Adrenal gland (tissue), 12 donors: Measurements from ENCODE around the gene EPC2. TPM values are rescaled to one million over a fixed set of nuclear protein-coding genes. Genes with fewer than 3 reads are reported as not detected.

ENCODE experiments used
- DNase-seq, 7 donors: peaks; one replicate each; pipeline ENCODE4 v3.0.0-alpha.2; 2019 to 2020
- H3K27ac ChIP-seq, 5 donors: fragments of 200-600 bp; sonication (generic) in 4 of 5; 1 replicate in 3 of 5; 2 replicates in 2 of 5; pipeline versions ENCODE4 v1.5.1 to v1.8.0; 2016 to 2020; ENCODE audit warnings: mild to moderate bottlenecking in 1 of 5
- H3K27me3 ChIP-seq: fragments of 200-600 bp; 2 replicates; pipeline ENCODE4 v1.8.0; 2021
- H3K36me3 ChIP-seq, 2 donors: fragments of 200-600 bp; replicated peaks in 1 of 2; 1 replicate in 1 of 2; 2 replicates in 1 of 2; pipeline versions ENCODE4 v1.5.1 to v1.8.0; 2018 to 2022
- H3K4me1 ChIP-seq, 2 donors: fragments of 200-600 bp; replicated peaks in 1 of 2; 1 replicate in 1 of 2; 2 replicates in 1 of 2; pipeline versions ENCODE4 v1.5.1 to v1.8.0; 2018 to 2021
- H3K4me3 ChIP-seq, 4 donors: fragments of 200-600 bp; sonication (generic) in 3 of 4; one replicate each; pipeline ENCODE4 v1.5.1; 2016 to 2018
- H3K9me3 ChIP-seq, 3 donors: fragments of 200-600 bp; sonication (generic) in 1 of 3; replicated peaks in 1 of 3; 1 replicate in 2 of 3; 2 replicates in 1 of 3; pipeline versions ENCODE4 v1.5.1 to v1.8.0; 2016 to 2021
- CTCF ChIP-seq, 6 experiments: fragments of 450-650 bp in 4 of 6; fragments of 200-600 bp in 2 of 6; sonication (generic) in 1 of 6; IDR thresholded peaks; 1 replicate in 5 of 6; 2 replicates in 1 of 6; pipeline versions ENCODE4 v1.5.1 to v1.8.0; 2016 to 2021; ENCODE audit warnings: antibody characterized with exemption in 6 of 6, mild to moderate bottlenecking in 2 of 6, moderate library complexity in 1 of 6
- POLR2A ChIP-seq, 2 donors: fragments of 450-650 bp; IDR thresholded peaks; one replicate each; pipeline ENCODE4 v1.6.1; 2017; ENCODE audit warnings: antibody characterized with exemption in 2 of 2, mild to moderate bottlenecking in 2 of 2, moderate library complexity in 1 of 2
- WGBS, 4 donors: extraction: QIAGEN DNeasy Blood & Tissue Kit in 2 of 4; methylation state at CpG; one replicate each; pipeline versions ENCODE4 v1.1.5 to v1.1.7; 2013 to 2017; 5-methylcytosine and 5-hydroxymethylcytosine counted together
- intact Hi-C, 2 donors: fragments of 100-400 bp; cut with DNase I; formaldehyde crosslinking; loops; one replicate each; pipeline versions ENCODE4 v1.14.1 to v1.15.0; 2022 to 2023
- polyA plus RNA-seq, 3 donors: library from polyadenylated mRNA; stranded (reverse); fragments of 200-250 nt in 2 of 3; fragments of 350-450 nt in 1 of 3; fragmentation: Illumina TruSeq in 1 of 3; extraction: RNeasy Lipid Tissue Mini Kit (QIAGEN cat#74804) in 1 of 3; gene quantifications; one replicate each; pipeline ENCODE4 v1.2.3, GENCODE V29; 2013 to 2014
- total RNA-seq, 9 donors: library from RNA; depleted of rRNA in 4 of 9; stranded (reverse); fragments of >200 nt in 4 of 9; fragments of 120-200 nt in 1 of 9; fragmentation: NEBNext Ultra II Directional in 1 of 9; extraction: Animal tissue kit (Norgen Biotek cat#: 25700) in 1 of 9; gene quantifications; one replicate each; pipeline versions ENCODE4 v1.1.0 to v1.2.4, GENCODE V29; 2013 to 2023
- donor health status: healthy with polysubstance abuse.
- donor health status: Bipolar disorder and iron deficiency.
- donor health status: DM: yes; HTN: yes; CAD: no.
- donor health status: DM: no; HTN: no; CAD: no.
- donor health status: DM: no; HTN: no; CAD: no.
- donor health status: DM: yes; HTN: yes; CAD: no.

EPC2 gene
- total and polyA plus RNA-seq, 12 donors: 8.0 to 57.4 (median 27.8) TPM

GRCh38 chr2:148649936-148650335 is 5.4 kb downstream of the EPC2 start:
- no peak overlapping the region for H3K4me3 ChIP-seq
- intact Hi-C loops: loop anchor here (10.0 kb wide), 2 partner anchors 45 to 345 kb away; no protein-coding TSS in a partner anchor
- no peaks in the 10 kb centered on the region for H3K27me3 ChIP-seq
- no peaks in the 10 kb centered on the region for H3K9me3 ChIP-seq
- DNase-seq: no peak
- no peaks in the 10 kb centered on the region for H3K36me3 ChIP-seq
- no peak overlapping the region for H3K27ac ChIP-seq
- H3K4me1 ChIP-seq: peaks cover 37 to 70% of the 10 kb centered on the region in 2 donors
- TF ChIP-seq CTCF (IDR thresholded peaks at IDR 0.05) (no peak), POLR2A (IDR thresholded peaks at IDR 0.05) (no peak)

GRCh38 chr2:148650881-148651280 is 6.3 kb downstream of the EPC2 start:
- Histone ChIP-seq H3K27ac (no peak overlapping the region), H3K4me1 (peaks cover 45 to 80% of the 10 kb centered on the region in 2 donors), H3K4me3 (no peak overlapping the region), H3K9me3 (no peaks in the 10 kb centered on the region), H3K27me3 (no peaks in the 10 kb centered on the region), H3K36me3 (no peaks in the 10 kb centered on the region)
- TF ChIP-seq POLR2A (IDR thresholded peaks at IDR 0.05) (no peak), CTCF (IDR thresholded peaks at IDR 0.05) (no peak)
- no peak for DNase-seq
- WGBS, 4 donors: 70 to 82% (median 80%) methylated on average over 2 of the region's 2 CpGs
- intact Hi-C loops: no loop called here

GRCh38 chr2:148651972-148652371 is 7.4 kb downstream of the EPC2 start:
- no peak overlapping the region for H3K4me3 ChIP-seq
- DNase-seq: no peak
- 74 to 84% (median 82%) methylated on average over 2 of the region's 2 CpGs for WGBS, 4 donors
- no peaks in the 10 kb centered on the region for H3K27me3 ChIP-seq
- H3K36me3 ChIP-seq: no peaks in the 10 kb centered on the region
- peaks cover 53 to 81% of the 10 kb centered on the region in 2 donors for H3K4me1 ChIP-seq
- H3K27ac ChIP-seq: no peak overlapping the region
- H3K9me3 ChIP-seq: no peaks in the 10 kb centered on the region
- intact Hi-C loops: no loop called here
- TF ChIP-seq CTCF (IDR thresholded peaks at IDR 0.05): no peak
- TF ChIP-seq POLR2A (IDR thresholded peaks at IDR 0.05): no peak

GRCh38 chr2:148653437-148653836 is 8.9 kb downstream of the EPC2 start:
- Histone ChIP-seq H3K9me3 (no peaks in the 10 kb centered on the region), H3K27ac (peak overlapping the region in 1 of 5 donors; percentile 13), H3K27me3 (no peaks in the 10 kb centered on the region), H3K4me1 (peaks cover 54 to 86% of the 10 kb centered on the region in 2 donors), H3K36me3 (no peaks in the 10 kb centered on the region), H3K4me3 (no peak overlapping the region)
- 44 to 49% (median 46%) methylated on average over 2 of the region's 2 CpGs for WGBS, 4 donors
- intact Hi-C loops: no loop called here
- DNase-seq: no peak
- TF ChIP-seq CTCF (IDR thresholded peaks at IDR 0.05) (no peak), POLR2A (IDR thresholded peaks at IDR 0.05) (no peak)
